Ishikawa (cell line): ENCODE measurements around the gene B4GALNT4.
A peak's percentile ranks its signal among the peaks of the same experiment; 100 is the strongest.

Source experiments
- CEBPB ChIP-seq: IDR thresholded peaks from 2 replicates; pipeline ENCODE4 v1.6.1; 2012
- CREB1 ChIP-seq: IDR thresholded peaks from 2 replicates; pipeline ENCODE4 v1.6.1; 2012; ENCODE audit warnings: low read depth
- EGR1 ChIP-seq: IDR thresholded peaks from 2 replicates; pipeline ENCODE4 v1.6.1; 2012
- EP300 ChIP-seq: IDR thresholded peaks from 2 replicates; pipeline ENCODE4 v1.6.1; 2012; ENCODE audit warnings: borderline replicate concordance
- FOXM1 ChIP-seq: IDR thresholded peaks from 2 replicates; pipeline ENCODE4 v1.6.1; 2012; ENCODE audit warnings: low read depth, borderline replicate concordance
- MAX ChIP-seq: IDR thresholded peaks from 2 replicates; pipeline ENCODE4 v1.6.1; 2012
- NFIC ChIP-seq: IDR thresholded peaks from 2 replicates; pipeline ENCODE4 v1.6.1; 2012
- RAD21 ChIP-seq: IDR thresholded peaks from 2 replicates; pipeline ENCODE4 v1.6.1; 2012; ENCODE audit warnings: low read depth
- REST ChIP-seq: IDR thresholded peaks from 2 replicates; pipeline ENCODE4 v1.6.1; 2012; ENCODE audit warnings: low read depth, mild to moderate bottlenecking
- TAF1 ChIP-seq: IDR thresholded peaks from 2 replicates; pipeline ENCODE4 v1.6.1; 2012; ENCODE audit warnings: low read depth, mild to moderate bottlenecking
- TCF12 ChIP-seq: IDR thresholded peaks from 2 replicates; pipeline ENCODE4 v1.6.1; 2012; ENCODE audit warnings: low read depth
- TEAD4 ChIP-seq: IDR thresholded peaks from 2 replicates; pipeline ENCODE4 v1.6.1; 2012
- USF1 ChIP-seq: IDR thresholded peaks from 2 replicates; pipeline ENCODE4 v1.6.1; 2012
- YY1 ChIP-seq: IDR thresholded peaks from 2 replicates; pipeline ENCODE4 v1.6.1; 2012; ENCODE audit warnings: low read depth
- ZBTB7A ChIP-seq: IDR thresholded peaks from 2 replicates; pipeline ENCODE4 v1.6.1; 2012; ENCODE audit warnings: low read depth

The B4GALNT4 gene

GRCh38 chr11:370070-370941 is 1.0 kb downstream of the B4GALNT4 start:
- peak; percentile 42; the same call in 1 of the 2 replicates for TF ChIP-seq ZBTB7A
- TF ChIP-seq NFIC = no peak
- no peak for TF ChIP-seq TCF12
- no peak for TF ChIP-seq EP300

- TF ChIP-seq NFIC = no peak
- no peak for TF ChIP-seq TAF1
- no peak for TF ChIP-seq TEAD4
- no peak for TF ChIP-seq EGR1
- TF ChIP-seq USF1 = no peak
- TF ChIP-seq TCF12 = no peak
- no peak for TF ChIP-seq FOXM1
- no peak for TF ChIP-seq CREB1
- TF ChIP-seq CEBPB = no peak
- TF ChIP-seq RAD21 = no peak
- TF ChIP-seq REST = no peak
- no peak for TF ChIP-seq ZBTB7A
- no peak for TF ChIP-seq YY1
- TF ChIP-seq EP300 = no peak
- no peak for TF ChIP-seq MAX
Observed at GRCh38 chr11:371051-371450, 1.8 kb downstream of the B4GALNT4 start.

GRCh38 chr11:371716-372590 is 2.7 kb downstream of the B4GALNT4 start:
- TF ChIP-seq YY1 (no peak), REST (no peak), EP300 (no peak), USF1 (no peak), FOXM1 (no peak), TEAD4 (no peak), NFIC (no peak), ZBTB7A (no peak), MAX (no peak), EGR1 (no peak), RAD21 (no peak), TAF1 (no peak), CREB1 (no peak)

- no peak for TF ChIP-seq TCF12
- TF ChIP-seq ZBTB7A = no peak
- no peak for TF ChIP-seq NFIC
- TF ChIP-seq REST = no peak
- no peak for TF ChIP-seq TEAD4
- no peak for TF ChIP-seq MAX
- no peak for TF ChIP-seq USF1
- no peak for TF ChIP-seq RAD21
- no peak for TF ChIP-seq CEBPB
- TF ChIP-seq EP300 = no peak
- TF ChIP-seq TAF1 = no peak
- no peak for TF ChIP-seq YY1
- no peak for TF ChIP-seq FOXM1
- no peak for TF ChIP-seq CREB1
Observed at GRCh38 chr11:372809-373715, 3.8 kb downstream of the B4GALNT4 start.
